ENCODE data around the gene HTR7. TPM values are rescaled to one million over a fixed set of nuclear protein-coding genes. Genes with fewer than 3 reads are reported as not detected.

Gene HTR7
- polyA plus RNA-seq, 1 donor (not counting 4 experiments of a cell fraction or from before 2014, with no cell fraction given), result 12.2 TPM

GRCh38 chr10:90784771-90785170 is 73.1 kb downstream of the HTR7 start:
- Histone ChIP-seq H3K4me3 (ENCODE audit: control insufficient read depth in 2 of 3, extremely low read depth in 1 of 3, insufficient read depth in 2 of 3, low read depth in 1 of 3, low read length in 3 of 3) (no peak overlapping the region), H3K9me1 (ENCODE audit: control insufficient read depth, extremely low read depth, insufficient read depth, low read length) (no peaks in the 10 kb centered on the region), H3K27me3 (ENCODE audit: control insufficient read depth, extremely low read depth, insufficient read depth, low read length) (no peaks in the 10 kb centered on the region), H3K4me2 (ENCODE audit: control insufficient read depth, extremely low read depth, insufficient read depth, low read depth, low read length) (no peak overlapping the region), H3K36me3 (ENCODE audit: control insufficient read depth in 2 of 2, extremely low read depth in 1 of 2, insufficient read depth in 2 of 2, low read length in 2 of 2) (no peaks in the 10 kb centered on the region), H3K9me3 (ENCODE audit: control insufficient read depth, low read depth, low read length) (no peaks in the 10 kb centered on the region), H4K20me1 (ENCODE audit: control insufficient read depth, extremely low read depth, insufficient read depth, low read length) (no peaks in the 10 kb centered on the region), H3K27ac (ENCODE audit: control insufficient read depth, insufficient read depth, low read length) (no peak overlapping the region), H3K9ac (ENCODE audit: control insufficient read depth, extremely low read depth, insufficient read depth, low read length) (no peak overlapping the region), H2AFZ (ENCODE audit: control insufficient read depth, low read length) (no peak overlapping the region), H3K79me2 (ENCODE audit: control insufficient read depth, insufficient read depth, low read length) (peaks cover 10% of the 10 kb centered on the region), H3K4me1 (ENCODE audit: control insufficient read depth, extremely low read depth, insufficient read depth, low read length) (no peaks in the 10 kb centered on the region)
- DNase-seq (ENCODE audit: low read depth, low spot score), result no peak
- TF ChIP-seq, protein P1, sequence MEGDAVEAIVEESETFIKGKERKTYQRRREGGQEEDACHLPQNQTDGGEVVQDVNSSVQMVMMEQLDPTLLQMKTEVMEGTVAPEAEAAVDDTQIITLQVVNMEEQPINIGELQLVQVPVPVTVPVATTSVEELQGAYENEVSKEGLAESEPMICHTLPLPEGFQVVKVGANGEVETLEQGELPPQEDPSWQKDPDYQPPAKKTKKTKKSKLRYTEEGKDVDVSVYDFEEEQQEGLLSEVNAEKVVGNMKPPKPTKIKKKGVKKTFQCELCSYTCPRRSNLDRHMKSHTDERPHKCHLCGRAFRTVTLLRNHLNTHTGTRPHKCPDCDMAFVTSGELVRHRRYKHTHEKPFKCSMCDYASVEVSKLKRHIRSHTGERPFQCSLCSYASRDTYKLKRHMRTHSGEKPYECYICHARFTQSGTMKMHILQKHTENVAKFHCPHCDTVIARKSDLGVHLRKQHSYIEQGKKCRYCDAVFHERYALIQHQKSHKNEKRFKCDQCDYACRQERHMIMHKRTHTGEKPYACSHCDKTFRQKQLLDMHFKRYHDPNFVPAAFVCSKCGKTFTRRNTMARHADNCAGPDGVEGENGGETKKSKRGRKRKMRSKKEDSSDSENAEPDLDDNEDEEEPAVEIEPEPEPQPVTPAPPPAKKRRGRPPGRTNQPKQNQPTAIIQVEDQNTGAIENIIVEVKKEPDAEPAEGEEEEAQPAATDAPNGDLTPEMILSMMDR (optimal IDR thresholded peaks at IDR 0.05 in 1 of 3, IDR thresholded peaks at IDR 0.05 in 1 of 3, conservative IDR thresholded peaks at IDR 0.05 in 1 of 3; ENCODE audit: extremely low read depth in 1 of 3, insufficient read depth in 2 of 3, low read length in 3 of 3), result no peak
- no peak for TF ChIP-seq EZH2 (IDR thresholded peaks at IDR 0.05; ENCODE audit: low read length)
- dilution Hi-C loops (cut with MboI; ENCODE audit: extremely low pct_ligation_motif_present, low sequenced_read_pairs), result no loop called here
- peak; percentile 74 for FAIRE-seq

DNA sequence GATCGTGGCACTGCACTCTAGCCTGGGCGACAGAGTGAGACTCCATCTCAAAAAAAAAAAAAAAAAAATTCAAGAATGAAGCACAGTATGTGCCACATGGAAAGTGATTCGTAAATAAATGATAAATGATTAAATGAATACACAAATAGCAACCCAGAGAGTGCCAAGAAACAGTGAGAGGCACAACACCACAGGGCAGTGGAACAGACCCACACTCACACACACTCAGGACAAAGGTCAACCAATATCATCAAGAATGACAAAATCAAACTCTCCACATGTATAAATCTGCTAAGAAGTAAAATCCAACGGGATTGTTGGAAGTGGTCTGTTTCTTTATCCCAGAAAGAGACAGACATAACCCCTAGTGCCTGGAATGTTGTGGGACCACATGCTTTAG is 77.4 kb downstream of the HTR7 start:
- Histone ChIP-seq H3K4me1 (ENCODE audit: control insufficient read depth, extremely low read depth, insufficient read depth, low read length) (peaks cover 10% of the 10 kb centered on the region), H3K4me3 (ENCODE audit: control insufficient read depth in 2 of 3, extremely low read depth in 1 of 3, insufficient read depth in 2 of 3, low read depth in 1 of 3, low read length in 3 of 3) (no peak overlapping the region), H2AFZ (ENCODE audit: control insufficient read depth, low read length) (no peak overlapping the region), H3K79me2 (ENCODE audit: control insufficient read depth, insufficient read depth, low read length) (peaks cover 14% of the 10 kb centered on the region), H3K4me2 (ENCODE audit: control insufficient read depth, extremely low read depth, insufficient read depth, low read depth, low read length) (no peak overlapping the region), H3K9me1 (ENCODE audit: control insufficient read depth, extremely low read depth, insufficient read depth, low read length) (no peaks in the 10 kb centered on the region), H3K27ac (ENCODE audit: control insufficient read depth, insufficient read depth, low read length) (no peak overlapping the region), H4K20me1 (ENCODE audit: control insufficient read depth, extremely low read depth, insufficient read depth, low read length) (no peaks in the 10 kb centered on the region), H3K36me3 (ENCODE audit: control insufficient read depth in 2 of 2, extremely low read depth in 1 of 2, insufficient read depth in 2 of 2, low read length in 2 of 2) (no peaks in the 10 kb centered on the region), H3K9ac (ENCODE audit: control insufficient read depth, extremely low read depth, insufficient read depth, low read length) (no peak overlapping the region), H3K9me3 (ENCODE audit: control insufficient read depth, low read depth, low read length) (no peaks in the 10 kb centered on the region), H3K27me3 (ENCODE audit: control insufficient read depth, extremely low read depth, insufficient read depth, low read length) (no peaks in the 10 kb centered on the region)
- FAIRE-seq (no peak), DNase-seq (ENCODE audit: low read depth, low spot score) (no peak)
- dilution Hi-C loops (cut with MboI; ENCODE audit: extremely low pct_ligation_motif_present, low sequenced_read_pairs), result no loop called here
- TF ChIP-seq EZH2 (IDR thresholded peaks at IDR 0.05; ENCODE audit: low read length), result no peak
- TF ChIP-seq, protein P1 (optimal IDR thresholded peaks at IDR 0.05 in 1 of 3, IDR thresholded peaks at IDR 0.05 in 1 of 3, conservative IDR thresholded peaks at IDR 0.05 in 1 of 3; ENCODE audit: extremely low read depth in 1 of 3, insufficient read depth in 2 of 3, low read length in 3 of 3), result no peak
